Neutrophil (primary cell): ENCODE data around the gene PELI3.

ENCODE experiments used
- H3K27ac ChIP-seq: fragments of 200-600 bp; sonication (generic); 2 replicates; pipeline ENCODE4 v1.5.1; 2016; ENCODE audit warnings: mild to moderate bottlenecking, moderate library complexity
- H3K27me3 ChIP-seq: fragments of 200-600 bp; sonication (generic); 2 replicates; pipeline ENCODE4 v1.6.0; 2016; ENCODE audit warnings: mild to moderate bottlenecking
- H3K36me3 ChIP-seq: fragments of 200-600 bp; sonication (generic); 2 replicates; pipeline ENCODE4 v1.5.1; 2017
- H3K4me1 ChIP-seq, 2 experiments: fragments of 200-600 bp in 1 of 2; sonication (generic) in 1 of 2; 1 replicate in 1 of 2; 2 replicates in 1 of 2; pipeline versions ENCODE4 v1.5.1 to v1.6.1; 2013 to 2016; ENCODE audit warnings: low read depth in 1 of 2, low read length in 1 of 2, mild to moderate bottlenecking in 1 of 2, moderate library complexity in 1 of 2; ENCODE audit not compliant: control insufficient read depth in 1 of 2, insufficient read depth in 1 of 2
- H3K4me3 ChIP-seq, 2 experiments: fragments of 200-600 bp in 1 of 2; sonication (generic) in 1 of 2; 1 replicate in 1 of 2; 2 replicates in 1 of 2; pipeline ENCODE4 v1.5.1; 2013 to 2016; ENCODE audit warnings: low read depth in 1 of 2, low read length in 1 of 2, mild to moderate bottlenecking in 1 of 2, moderate library complexity in 1 of 2
- H3K9me3 ChIP-seq: fragments of 200-600 bp; sonication (generic); 2 replicates; pipeline ENCODE4 v1.5.1; 2016
- CTCF ChIP-seq: fragments of 200-600 bp; sonication (generic); IDR thresholded peaks from 2 replicates; pipeline ENCODE4 v1.5.1; 2016; ENCODE audit warnings: antibody characterized with exemption

Gene PELI3

GRCh38 chr11:66466225-66467033 is at the start of gene PELI3:
PELI3 (plus strand) TSS chr11:66466905; CDS start chr11:66468129, 1,224 bp downstream.
- H3K27ac ChIP-seq, result peak within 1 kb of the TSS; percentile 14

GRCh38 chr11:66417000-66417399 is 49.7 kb upstream of the PELI3 start:
- no peaks in the 10 kb centered on the region for H3K36me3 ChIP-seq
- no peak for TF ChIP-seq CTCF
- no peaks in the 10 kb centered on the region for H3K9me3 ChIP-seq
- peaks cover 94% of the 10 kb centered on the region for H3K27me3 ChIP-seq
- H3K4me3 ChIP-seq, result no peak overlapping the region
- no peak overlapping the region for H3K27ac ChIP-seq
- H3K4me1 ChIP-seq, result no peaks in the 10 kb centered on the region

More at GRCh38 chr11:66466225-66467033, at the start of gene PELI3:
- Histone ChIP-seq H3K27me3 (peaks cover 46% of the 10 kb centered on the region), H3K9me3 (no peaks in the 10 kb centered on the region), H3K4me3 (peak within 1 kb of the TSS; percentile 62 to 69), H3K4me1 (peaks cover 12 to 20% of the 10 kb centered on the region in 2 experiments), H3K36me3 (no peaks in the 10 kb centered on the region)
- TF ChIP-seq CTCF, result no peak

GRCh38 chr11:66418168-66418985 is 48.3 kb upstream of the PELI3 start:
- H3K27me3 ChIP-seq, result peaks cover 82% of the 10 kb centered on the region
- no peaks in the 10 kb centered on the region for H3K36me3 ChIP-seq
- H3K9me3 ChIP-seq, result no peaks in the 10 kb centered on the region
- no peaks in the 10 kb centered on the region for H3K4me1 ChIP-seq
- no peak overlapping the region for H3K27ac ChIP-seq
- H3K4me3 ChIP-seq, result no peak overlapping the region
- TF ChIP-seq CTCF, result no peak

GRCh38 chr11:66418986-66419308 is 47.8 kb upstream of the PELI3 start:
- H3K36me3 ChIP-seq, result no peaks in the 10 kb centered on the region
- H3K4me1 ChIP-seq, result no peaks in the 10 kb centered on the region
- no peak for TF ChIP-seq CTCF
- H3K27ac ChIP-seq, result no peak overlapping the region
- H3K9me3 ChIP-seq, result no peaks in the 10 kb centered on the region
- H3K27me3 ChIP-seq, result peaks cover 82% of the 10 kb centered on the region
- H3K4me3 ChIP-seq, result no peak overlapping the region

- Histone ChIP-seq H3K36me3 (no peaks in the 10 kb centered on the region), H3K4me1 (no peaks in the 10 kb centered on the region), H3K27me3 (peaks cover 82% of the 10 kb centered on the region), H3K9me3 (no peaks in the 10 kb centered on the region), H3K4me3 (no peak overlapping the region), H3K27ac (no peak overlapping the region)
- no peak for TF ChIP-seq CTCF
Measured at GRCh38 chr11:66419825-66420224, 46.9 kb upstream of the PELI3 start.
